Stimulated activated naive CD8-positive, alpha-beta T cell treated with anti-CD3 and anti-CD28 coated beads, Interleukin-15, amount 100 ng/mL, for 72 hours (primary cell): ENCODE results near the gene DRAXIN.

Source experiments
- ATAC-seq: fragments of 150-1000 bp; cut with Tn5 transposase; 2 replicates; pipeline ENCODE4 v1.10.0; 2021; ENCODE audit warnings: mild to moderate bottlenecking, moderate library complexity
- DNase-seq, 2 donors: peaks; one replicate each; pipeline ENCODE4 v3.0.0; 2021 to 2022
- H3K27ac Mint-ChIP-seq, 2 donors: one replicate each; pipeline ENCODE4 v1.8.0; 2022; ENCODE audit warnings: mild to moderate bottlenecking in 2 of 2, mixed read lengths in 2 of 2, moderate library complexity in 2 of 2
- H3K27me3 Mint-ChIP-seq: one replicate; pipeline ENCODE4 v1.8.0; 2022; ENCODE audit warnings: mixed read lengths
- H3K4me1 Mint-ChIP-seq: one replicate; pipeline ENCODE4 v1.8.0; 2022; ENCODE audit warnings: mild to moderate bottlenecking, mixed read lengths
- H3K4me3 Mint-ChIP-seq, 2 donors: one replicate each; pipeline ENCODE4 v1.8.0; 2022; ENCODE audit warnings: mild to moderate bottlenecking in 2 of 2, mixed read lengths in 2 of 2, moderate library complexity in 1 of 2
- H3K9me3 Mint-ChIP-seq, 2 donors: one replicate each; pipeline ENCODE4 v1.8.0; 2022; ENCODE audit warnings: mixed read lengths in 2 of 2

DRAXIN gene

DNA sequence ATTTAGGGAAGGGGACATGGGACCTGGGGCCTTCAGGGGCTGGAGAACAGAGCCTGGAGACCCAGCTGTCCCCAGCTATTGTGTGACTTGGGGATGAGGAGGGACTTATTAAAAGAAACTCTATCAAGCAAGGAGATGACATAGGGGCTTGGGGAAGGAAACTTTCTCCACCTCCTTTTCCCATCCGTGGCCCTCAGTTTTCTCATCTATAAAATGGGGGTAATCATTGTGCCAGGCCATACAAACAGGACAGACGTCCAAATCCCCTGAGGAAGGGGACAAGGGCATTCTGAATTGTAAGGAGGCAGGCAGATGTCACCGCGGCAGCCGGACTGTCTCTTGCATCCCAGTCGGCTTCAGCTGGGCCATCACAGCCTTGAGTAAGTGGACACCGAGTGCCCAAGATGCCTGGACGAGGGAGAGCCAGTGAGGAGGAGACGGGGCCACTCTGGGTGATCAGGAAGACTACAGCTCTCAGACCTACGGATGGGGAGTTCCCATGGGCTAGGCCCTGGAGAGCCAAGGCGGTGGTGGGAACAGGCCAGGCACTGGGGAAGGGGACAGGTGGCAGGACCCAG lies 39.2 kb upstream of the DRAXIN start:
- Mint-ChIP-seq H3K27ac (no peak overlapping the region), H3K27me3 (no peaks in the 10 kb centered on the region), H3K4me3 (no peak overlapping the region), H3K4me1 (peaks cover 33% of the 10 kb centered on the region), H3K9me3 (no peaks in the 10 kb centered on the region)
- DNase-seq (no peak), ATAC-seq (no peak)

DNA sequence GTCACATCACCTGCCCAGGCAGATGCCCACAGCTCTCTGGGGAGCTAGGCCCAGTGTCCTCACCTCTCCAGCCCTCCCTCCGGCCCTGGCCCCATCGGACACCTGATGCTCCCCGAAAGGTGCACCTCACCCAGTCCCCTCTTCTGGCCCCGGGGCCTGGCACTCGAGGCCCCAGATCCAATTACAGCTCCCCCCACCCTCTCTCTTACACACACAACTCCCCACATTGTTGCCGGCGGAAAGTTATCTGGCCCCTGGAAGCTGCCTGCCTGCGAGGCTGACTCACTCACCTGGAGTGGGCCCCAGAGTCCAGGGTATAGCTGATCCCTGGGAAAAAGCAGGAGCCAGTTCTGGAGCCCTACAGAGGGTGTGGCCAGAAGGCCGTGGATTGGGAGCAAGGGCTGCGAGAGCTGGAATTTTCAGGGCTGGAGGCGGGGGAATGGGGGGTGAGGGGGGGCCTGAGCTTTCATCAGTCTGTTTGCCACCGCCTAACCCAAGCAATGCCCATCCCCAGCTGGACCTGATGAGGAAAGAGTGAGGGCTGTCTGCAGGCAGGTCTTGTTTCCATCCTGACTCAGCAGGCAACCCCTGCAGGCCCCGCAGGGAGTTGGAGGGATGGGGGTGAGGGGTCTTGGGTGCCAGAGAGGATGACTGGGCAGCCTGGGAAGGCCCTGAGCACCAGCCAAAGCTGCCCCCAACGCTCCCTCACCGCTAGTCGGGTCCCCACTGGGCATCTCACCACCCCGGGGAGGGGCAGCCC lies 38.2 kb upstream of the DRAXIN start:
- Mint-ChIP-seq H3K4me3 (peak overlapping the region; percentile 49 to 82), H3K27me3 (no peaks in the 10 kb centered on the region), H3K9me3 (no peaks in the 10 kb centered on the region), H3K4me1 (peaks cover 33% of the 10 kb centered on the region), H3K27ac (no peak overlapping the region)
- DNase-seq (no peak), ATAC-seq (no peak)

DNA sequence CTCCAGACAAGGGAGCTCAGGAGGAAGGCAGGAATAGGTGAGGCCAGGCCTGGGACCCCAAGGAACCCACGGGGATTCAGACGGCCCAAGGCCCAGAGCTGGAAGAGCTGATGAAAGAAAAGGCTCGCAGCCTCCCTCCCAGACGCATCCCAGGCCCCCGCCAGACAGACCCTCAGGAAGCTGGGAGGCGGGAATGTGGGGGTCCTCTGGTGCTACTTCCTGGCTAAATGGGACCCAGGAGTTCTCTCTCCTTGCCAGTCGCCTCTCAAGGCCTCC lies 37.7 kb upstream of the DRAXIN start:
- no peaks in the 10 kb centered on the region for H3K9me3 Mint-ChIP-seq
- H3K4me3 Mint-ChIP-seq, result peak overlapping the region; percentile 49 to 82
- H3K27me3 Mint-ChIP-seq, result no peaks in the 10 kb centered on the region
- peaks cover 33% of the 10 kb centered on the region for H3K4me1 Mint-ChIP-seq
- no peak for DNase-seq
- H3K27ac Mint-ChIP-seq, result no peak overlapping the region
- ATAC-seq, result no peak

DNA sequence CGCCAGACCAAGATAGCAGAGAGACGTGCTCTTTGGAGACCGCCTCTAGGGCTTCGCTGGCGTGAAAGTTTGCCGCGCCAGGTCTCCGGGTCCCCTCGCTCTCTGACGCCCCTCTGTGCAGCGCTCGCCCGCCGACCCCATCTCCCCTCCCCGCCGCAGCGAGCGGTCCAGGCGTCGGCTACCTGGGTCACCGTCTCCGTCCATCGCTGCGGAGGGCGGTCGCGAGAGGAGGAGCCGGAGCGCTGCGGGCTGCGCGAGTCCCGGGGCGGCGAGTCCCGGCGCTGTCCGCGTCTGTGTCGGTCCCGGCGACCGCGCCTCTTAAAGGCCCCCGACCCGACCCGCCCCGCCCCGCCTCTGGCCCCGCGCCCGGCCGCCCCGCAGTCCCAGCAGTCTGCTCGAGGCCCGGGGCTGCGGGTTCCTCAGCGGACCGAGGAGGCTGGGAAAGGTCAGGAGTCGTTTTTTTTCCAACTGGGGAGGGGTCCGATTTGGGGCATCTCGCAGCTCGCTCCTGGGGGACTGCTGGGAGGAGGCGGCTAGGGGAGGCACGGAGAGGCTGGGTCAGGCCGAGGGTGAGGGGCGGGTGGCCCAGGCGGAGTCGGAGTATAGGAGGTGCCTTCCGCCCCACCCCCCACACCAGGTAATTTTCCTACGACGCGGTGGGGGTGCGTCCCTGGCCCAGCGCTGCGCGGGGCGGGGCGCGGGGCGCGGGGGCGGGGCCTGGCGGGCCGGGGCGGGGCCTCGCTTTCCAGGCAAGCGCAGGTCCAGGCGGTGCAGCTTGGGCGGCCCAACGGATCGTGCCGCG lies 37.2 kb upstream of the DRAXIN start, which contains the start of the genes FBXO2 and FBXO44:
FBXO2 (minus strand) TSS at position 293 of the 802 bp plus-strand sequence; CDS start at position 204, 89 bp downstream.
FBXO44 (plus strand) TSS at position 741 of the 802 bp plus-strand sequence. CDS start 959 bp downstream, outside the sequence.
- DNase-seq (peak in 1 of 2 donors; percentile 45), ATAC-seq (peak; percentile 71)
- no peaks in the 10 kb centered on the region for H3K9me3 Mint-ChIP-seq
- peak within 1 kb of the TSS; percentile 80 to 82 for H3K4me3 Mint-ChIP-seq
- no peaks in the 10 kb centered on the region for H3K27me3 Mint-ChIP-seq
- H3K4me1 Mint-ChIP-seq, result peaks cover 33% of the 10 kb centered on the region
- H3K27ac Mint-ChIP-seq, result peak within 1 kb of the TSS in 1 of 2 donors; percentile 71

DNA sequence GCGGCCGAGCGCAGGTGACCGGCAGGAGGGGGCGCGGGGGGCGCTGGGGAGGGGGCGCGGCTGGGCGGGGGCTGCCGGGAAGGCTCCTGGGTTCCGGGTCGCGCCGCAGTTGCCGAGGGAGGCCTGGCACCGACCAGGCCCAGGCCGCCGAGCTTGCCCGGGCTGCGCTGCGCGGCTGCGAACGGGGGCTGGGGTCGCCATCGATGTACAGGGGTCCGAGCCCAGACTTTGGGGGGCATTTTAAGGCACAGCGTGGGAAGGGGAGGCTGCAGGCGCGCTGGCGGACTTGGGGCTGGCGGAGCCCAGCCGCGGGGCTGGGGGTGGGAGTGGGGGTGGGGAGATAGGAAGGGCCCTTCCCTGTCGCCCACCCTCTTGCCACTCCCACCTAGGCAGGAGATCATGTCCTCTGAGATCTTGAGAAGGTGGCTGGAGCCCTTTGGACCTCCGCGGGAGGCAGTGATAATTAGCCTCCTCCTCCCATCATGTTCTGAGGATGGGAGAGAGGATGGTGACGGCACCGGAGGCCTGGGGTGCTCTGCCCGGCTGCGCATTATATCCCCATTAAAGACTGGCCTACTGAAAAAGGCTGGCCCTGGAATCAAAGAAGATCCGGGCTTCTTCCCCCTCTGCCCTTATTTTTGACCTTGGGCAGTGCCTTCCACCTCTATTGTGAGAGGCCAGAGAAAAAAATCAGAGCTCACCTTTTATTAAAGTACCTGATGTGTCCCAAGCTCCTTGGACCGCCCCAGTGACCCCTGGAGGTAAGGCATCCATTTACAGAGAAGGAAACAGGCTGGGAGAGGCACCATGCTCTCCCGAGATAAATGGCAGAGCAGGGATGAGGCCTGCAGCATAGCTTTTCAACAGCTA lies 36.3 kb upstream of the DRAXIN start:
- no peaks in the 10 kb centered on the region for H3K27me3 Mint-ChIP-seq
- H3K27ac Mint-ChIP-seq, result no peak overlapping the region
- ATAC-seq, result peak; percentile 41

DNA sequence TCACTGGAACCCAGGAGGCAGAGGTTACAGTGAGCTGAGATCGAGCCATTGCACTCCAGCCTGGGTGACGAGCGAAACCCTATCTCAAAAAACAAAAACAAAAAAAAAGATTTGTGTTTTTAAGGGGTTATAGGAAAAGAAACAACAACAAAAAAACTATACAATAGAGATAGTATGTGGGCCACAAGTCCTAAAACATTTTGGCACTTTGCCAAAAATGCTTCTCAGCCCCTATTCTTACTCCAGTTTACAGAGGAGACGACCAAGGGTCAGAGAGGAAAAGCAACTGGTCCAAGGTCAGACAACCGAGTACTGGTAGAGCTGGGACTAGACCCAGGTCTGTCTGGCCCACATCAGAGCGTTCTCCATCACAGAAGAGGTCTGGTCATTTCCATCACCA lies 33.9 kb upstream of the DRAXIN start:
- Mint-ChIP-seq H3K4me3 (no peak overlapping the region), H3K27me3 (no peaks in the 10 kb centered on the region), H3K4me1 (peaks cover 16% of the 10 kb centered on the region), H3K27ac (peak overlapping the region in 1 of 2 donors; percentile 34), H3K9me3 (no peaks in the 10 kb centered on the region)
- DNase-seq (no peak), ATAC-seq (no peak)

More for the DNA sequence above, 36.3 kb upstream of the DRAXIN start:
- Mint-ChIP-seq H3K9me3 (no peaks in the 10 kb centered on the region), H3K4me3 (peak overlapping the region; percentile 80 to 82), H3K4me1 (peaks cover 26% of the 10 kb centered on the region)
- DNase-seq, result no peak

DNA sequence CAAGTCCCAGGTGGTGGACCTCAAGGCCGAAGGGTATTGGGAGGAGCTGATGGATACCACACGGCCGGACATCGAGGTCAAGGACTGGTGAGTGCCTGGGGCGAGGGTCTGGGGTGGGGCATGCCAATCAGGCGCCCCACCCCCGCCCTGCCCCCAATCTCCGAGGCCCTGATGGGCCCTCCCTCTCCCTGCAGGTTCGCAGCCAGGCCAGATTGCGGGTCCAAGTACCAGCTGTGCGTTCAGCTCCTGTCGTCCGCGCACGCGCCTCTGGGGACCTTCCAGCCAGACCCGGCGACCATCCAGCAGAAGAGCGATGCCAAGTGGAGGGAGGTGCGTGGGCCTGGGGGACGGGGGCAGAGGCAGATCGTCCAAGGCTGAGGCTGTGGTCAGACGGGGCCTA lies 33.0 kb upstream of the DRAXIN start:
- no peak overlapping the region for H3K27ac Mint-ChIP-seq
- no peaks in the 10 kb centered on the region for H3K9me3 Mint-ChIP-seq
- peaks cover 16% of the 10 kb centered on the region for H3K4me1 Mint-ChIP-seq
- no peak overlapping the region for H3K4me3 Mint-ChIP-seq
- DNase-seq, result no peak
- no peaks in the 10 kb centered on the region for H3K27me3 Mint-ChIP-seq
- ATAC-seq, result no peak

DNA sequence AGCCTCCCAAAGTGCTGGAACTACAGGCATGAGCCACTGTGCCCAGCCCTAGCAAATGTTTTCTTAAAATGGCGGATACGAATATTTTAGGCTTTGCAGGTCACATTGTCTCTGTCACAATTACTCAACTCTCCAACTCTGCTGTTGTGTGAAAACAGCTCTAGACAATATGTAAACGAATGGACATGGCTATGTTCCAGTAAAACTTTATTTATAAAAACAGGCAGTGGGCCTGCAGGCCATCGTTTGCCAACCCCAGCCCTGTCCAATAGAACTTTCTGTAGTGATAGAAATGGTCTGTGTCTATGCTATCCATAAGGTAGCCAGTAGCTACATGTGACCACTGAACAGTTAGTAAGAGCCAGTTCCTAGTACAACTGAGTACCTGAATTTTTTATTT lies 31.8 kb upstream of the DRAXIN start:
- Mint-ChIP-seq H3K27ac (no peak overlapping the region), H3K4me1 (peaks cover 20% of the 10 kb centered on the region), H3K9me3 (no peaks in the 10 kb centered on the region), H3K27me3 (no peaks in the 10 kb centered on the region), H3K4me3 (no peak overlapping the region)
- no peak for ATAC-seq
- no peak for DNase-seq

DNA sequence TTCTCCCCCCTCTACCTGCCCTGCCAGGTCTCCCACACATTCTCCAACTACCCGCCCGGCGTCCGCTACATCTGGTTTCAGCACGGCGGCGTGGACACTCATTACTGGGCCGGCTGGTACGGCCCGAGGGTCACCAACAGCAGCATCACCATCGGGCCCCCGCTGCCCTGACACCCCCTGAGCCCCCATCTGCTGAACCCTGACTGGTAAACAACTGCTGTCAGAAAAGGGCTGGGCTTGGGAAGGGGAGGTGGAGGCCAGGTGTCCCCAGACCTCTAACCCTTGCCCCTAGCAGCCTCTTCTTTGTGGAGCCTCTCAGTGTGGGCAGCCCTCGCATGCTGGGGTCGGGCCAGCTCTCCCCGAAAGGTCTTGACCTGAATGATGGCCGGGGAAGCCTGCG lies 30.4 kb upstream of the DRAXIN start:
- no peak for DNase-seq
- peaks cover 11% of the 10 kb centered on the region for H3K4me1 Mint-ChIP-seq
- no peaks in the 10 kb centered on the region for H3K27me3 Mint-ChIP-seq
- H3K4me3 Mint-ChIP-seq, result no peak overlapping the region
- no peak for ATAC-seq
- H3K9me3 Mint-ChIP-seq, result no peaks in the 10 kb centered on the region
- H3K27ac Mint-ChIP-seq, result peak overlapping the region in 1 of 2 donors; percentile 80

DNA sequence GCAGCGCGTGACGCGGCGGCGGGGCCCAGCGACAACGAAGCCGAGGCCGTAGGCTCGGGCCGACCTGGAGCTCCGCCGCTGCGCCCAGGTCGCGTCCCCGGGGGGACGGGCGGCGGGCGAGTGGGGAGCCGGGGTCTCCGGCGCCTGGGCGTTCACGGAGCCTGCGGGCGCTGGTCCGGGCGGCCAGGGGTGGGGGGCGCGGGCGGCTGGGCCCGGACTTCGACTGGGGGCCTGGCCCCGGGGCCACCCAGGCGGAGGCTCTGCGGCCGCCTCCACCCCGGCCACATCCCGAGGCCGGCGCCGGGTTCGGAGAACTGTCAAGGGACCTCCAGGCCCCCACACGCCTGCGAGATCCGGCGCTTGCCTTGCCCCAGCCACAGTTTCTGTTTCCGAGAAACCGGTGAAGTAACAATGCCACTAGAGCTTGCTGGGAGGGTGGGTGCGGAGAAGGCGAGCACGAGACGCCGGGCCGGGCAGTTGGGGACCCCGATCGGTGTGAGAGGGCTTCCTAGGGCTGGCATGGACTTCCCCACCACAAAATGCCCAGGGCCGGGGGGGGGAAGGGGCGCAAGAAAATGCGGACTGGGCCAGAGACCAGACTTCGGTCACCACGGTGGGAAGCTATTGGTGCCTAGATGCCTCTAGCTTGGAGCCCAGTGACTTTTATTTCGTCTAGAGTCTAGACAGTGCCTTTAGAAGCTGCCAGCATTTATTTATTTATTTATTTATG lies 27.0 kb upstream of the DRAXIN start:
- H3K4me1 Mint-ChIP-seq, result peaks cover 24% of the 10 kb centered on the region
- ATAC-seq, result peak; percentile 81
- peak; percentile 71 to 72 for DNase-seq
- H3K4me3 Mint-ChIP-seq, result peak overlapping the region; percentile 78 to 82
- peak overlapping the region; percentile 73 to 89 for H3K27ac Mint-ChIP-seq
- no peaks in the 10 kb centered on the region for H3K9me3 Mint-ChIP-seq
- no peaks in the 10 kb centered on the region for H3K27me3 Mint-ChIP-seq

DNA sequence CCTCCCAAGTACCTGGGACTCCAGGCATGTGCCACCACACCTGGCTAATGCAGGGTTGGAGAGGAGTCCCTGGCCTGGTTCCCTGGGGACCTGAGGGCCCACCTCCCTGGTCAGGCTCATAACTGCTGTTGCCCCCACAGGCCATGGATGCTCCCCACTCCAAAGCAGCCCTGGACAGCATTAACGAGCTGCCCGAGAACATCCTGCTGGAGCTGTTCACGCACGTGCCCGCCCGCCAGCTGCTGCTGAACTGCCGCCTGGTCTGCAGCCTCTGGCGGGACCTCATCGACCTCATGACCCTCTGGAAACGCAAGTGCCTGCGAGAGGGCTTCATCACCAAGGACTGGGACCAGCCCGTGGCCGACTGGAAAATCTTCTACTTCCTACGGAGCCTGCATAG lies 23.0 kb upstream of the DRAXIN start:
- DNase-seq (no peak), ATAC-seq (no peak)
- Mint-ChIP-seq H3K9me3 (no peaks in the 10 kb centered on the region), H3K27me3 (no peaks in the 10 kb centered on the region), H3K27ac (peak overlapping the region in 1 of 2 donors; percentile 54), H3K4me3 (no peak overlapping the region), H3K4me1 (peaks cover 18% of the 10 kb centered on the region)

DNA sequence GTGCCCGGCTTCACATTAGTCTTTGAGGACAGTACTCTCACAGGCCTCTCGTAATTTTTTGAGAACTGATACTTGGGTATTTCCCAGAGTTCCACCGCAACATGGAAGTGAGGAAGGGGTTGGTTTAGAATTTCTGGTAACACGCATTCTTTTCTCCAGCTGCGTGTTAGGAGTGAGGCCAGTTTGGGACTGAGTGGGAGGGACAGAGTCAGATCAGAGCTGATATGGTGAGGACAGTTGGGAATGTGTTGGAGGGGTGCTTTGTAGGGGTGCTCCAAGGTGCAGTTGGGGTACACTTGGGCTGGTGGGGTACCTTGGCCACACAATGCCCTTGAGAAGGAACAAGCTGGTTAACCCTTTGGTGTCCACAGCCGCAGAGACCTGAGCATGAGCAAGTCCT lies 20.8 kb upstream of the DRAXIN start:
- H3K9me3 Mint-ChIP-seq, result no peaks in the 10 kb centered on the region
- no peaks in the 10 kb centered on the region for H3K27me3 Mint-ChIP-seq
- no peak overlapping the region for H3K27ac Mint-ChIP-seq
- H3K4me1 Mint-ChIP-seq, result peaks cover 18% of the 10 kb centered on the region
- no peak overlapping the region for H3K4me3 Mint-ChIP-seq
- no peak for DNase-seq
- no peak for ATAC-seq

DNA sequence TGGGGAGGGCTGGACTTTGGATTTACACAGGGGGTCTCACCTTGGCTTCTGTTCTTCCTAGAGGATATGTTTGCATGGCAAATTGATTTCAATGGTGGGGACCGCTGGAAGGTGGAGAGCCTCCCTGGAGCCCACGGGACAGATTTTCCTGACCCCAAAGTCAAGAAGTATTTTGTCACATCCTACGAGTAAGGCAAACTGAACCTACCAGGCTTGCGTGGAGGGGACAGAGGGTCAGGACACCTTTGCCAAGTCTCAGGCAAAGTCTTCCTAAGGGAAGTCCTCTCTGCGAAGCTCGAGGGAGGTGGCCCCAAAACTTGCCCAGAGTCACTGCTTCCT lies 20.3 kb upstream of the DRAXIN start:
- H3K9me3 Mint-ChIP-seq, result no peaks in the 10 kb centered on the region
- H3K4me3 Mint-ChIP-seq, result no peak overlapping the region

DNA sequence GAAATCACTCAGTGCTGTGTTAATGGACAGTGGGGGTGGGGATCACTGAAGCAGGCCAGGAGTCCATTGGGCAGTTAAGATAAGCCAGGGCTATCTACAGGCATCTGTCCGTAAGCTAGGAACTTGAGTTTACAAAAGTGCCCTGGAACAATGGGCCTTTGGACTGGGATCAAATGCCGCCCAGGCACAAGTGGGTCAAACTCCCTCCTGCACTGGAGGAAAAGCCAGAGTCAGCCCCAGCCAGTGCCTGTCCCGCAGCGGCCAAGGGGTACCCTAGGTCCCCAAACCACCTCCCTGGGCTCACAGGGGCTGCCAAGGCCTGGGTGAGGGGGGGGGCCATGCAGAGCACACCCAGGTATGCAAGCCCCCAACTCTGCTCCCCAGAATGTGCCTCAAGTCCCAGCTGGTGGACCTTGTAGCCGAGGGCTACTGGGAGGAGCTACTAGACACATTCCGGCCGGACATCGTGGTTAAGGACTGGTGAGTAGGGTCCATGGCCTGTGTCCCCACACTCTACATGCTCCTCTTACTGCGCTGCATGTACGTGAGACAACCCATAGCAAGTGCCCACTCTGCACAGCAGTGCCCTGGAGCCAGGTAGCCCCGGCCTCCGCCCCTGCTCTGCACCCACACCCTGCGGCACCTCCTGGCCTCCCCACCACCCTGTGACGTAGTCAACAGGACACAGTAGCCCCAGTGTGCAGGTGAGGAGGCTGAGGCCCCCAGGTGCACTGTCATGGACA lies 19.8 kb upstream of the DRAXIN start:
- H3K4me3 Mint-ChIP-seq, result no peak overlapping the region
- DNase-seq (no peak), ATAC-seq (peak; percentile 41)
- no peak overlapping the region for H3K27ac Mint-ChIP-seq
- no peaks in the 10 kb centered on the region for H3K27me3 Mint-ChIP-seq
- H3K4me1 Mint-ChIP-seq, result peaks cover 20% of the 10 kb centered on the region
- no peaks in the 10 kb centered on the region for H3K9me3 Mint-ChIP-seq

More for the DNA sequence above, 20.3 kb upstream of the DRAXIN start:
- DNase-seq (no peak), ATAC-seq (no peak)
- Mint-ChIP-seq H3K4me1 (peaks cover 20% of the 10 kb centered on the region), H3K27ac (no peak overlapping the region), H3K27me3 (no peaks in the 10 kb centered on the region)
